Activated CD4-positive, alpha-beta T cell treated with anti-CD3 and anti-CD28 coated beads, Interleukin-2, Interleukin-6, amounts not matched to agents 100 ng/mL and 50 ng/mL, durations not matched to agents 16 hours and 8 hours (primary cell): Measurements from ENCODE around the gene AMELX.

Experiments used
- DNase-seq: peaks from one replicate; pipeline ENCODE4 v3.0.0-alpha.2; 2020

Gene AMELX

GRCh38 chrX:11311706-11312105 lies 18.5 kb downstream of the AMELX start:
- DNase-seq, result no peak

GRCh38 chrX:11319806-11320520 lies 26.8 kb downstream of the AMELX start:
- DNase-seq, result no peak

- DNase-seq, result no peak
These were observed 28.8 kb downstream of the AMELX start for GRCh38 chrX:11321986-11322385.

GRCh38 chrX:11328134-11328533 lies 34.9 kb downstream of the AMELX start:
- DNase-seq, result no peak

- DNase-seq, result no peak
These were observed 35.8 kb downstream of the AMELX start for GRCh38 chrX:11329021-11329420.

- no peak for DNase-seq
These were observed 38.6 kb downstream of the AMELX start for GRCh38 chrX:11331788-11332187.

GRCh38 chrX:11334165-11334564 lies 41.0 kb downstream of the AMELX start:
- no peak for DNase-seq

GRCh38 chrX:11336201-11336600 lies 43.0 kb downstream of the AMELX start:
- DNase-seq, result no peak

- no peak for DNase-seq
These were observed 44.2 kb downstream of the AMELX start for GRCh38 chrX:11337292-11338009.

GRCh38 chrX:11341274-11342201 lies 48.3 kb downstream of the AMELX start:
- DNase-seq, result no peak

GRCh38 chrX:11342673-11343072 lies 49.5 kb downstream of the AMELX start:
- no peak for DNase-seq

- DNase-seq, result no peak
These were observed 53.0 kb downstream of the AMELX start for GRCh38 chrX:11346121-11346682.

GRCh38 chrX:11347300-11347699 lies 54.1 kb downstream of the AMELX start:
- DNase-seq, result no peak

- no peak for DNase-seq
These were observed 55.8 kb downstream of the AMELX start for GRCh38 chrX:11349020-11349419.

- DNase-seq, result no peak
These were observed 56.6 kb downstream of the AMELX start for GRCh38 chrX:11349661-11350337.
